Endothelial cell of umbilical vein (primary cell): ENCODE results near the gene B3GALT5. TPM values are rescaled to one million over a fixed set of nuclear protein-coding genes. Genes with fewer than 3 reads are reported as not detected.

Experiments
- BruUV-seq: library from RNA; stranded (reverse); fragments of 400-500 nt; replicated peaks from 2 replicates; lab custom pipeline; 2021; lab: Mats Ljungman, UMichigan
- CTCF ChIA-PET: fragments of 300-600, 350-600 bp; sonication (Branson Sonifier 250); formaldehyde crosslinking; loops from one replicate; lab custom pipeline; 2021; ENCODE audit warnings: antibody characterized with exemption, inconsistent platforms; lab: Charles Lee
- POLR2A ChIA-PET: fragments of 300-600, 350-600 bp; sonication (Branson Sonifier 250); formaldehyde crosslinking; loops from one replicate; lab custom pipeline; 2021; ENCODE audit warnings: antibody characterized with exemption, inconsistent platforms; lab: Charles Lee
- DNase-seq: peaks from one replicate; pipeline ENCODE4 v3.0.0-alpha.2; 2011; ENCODE audit warnings: low read depth, low spot score
- FAIRE-seq: peaks from 2 replicates; lab custom pipeline; 2011; peaks lifted over from hg19 to GRCh38; lab: Jason Lieb, UNC
- H2AFZ ChIP-seq: 2 replicates; pipeline ENCODE4 v1.6.0; 2012; ENCODE audit warnings: low read depth, low read length, control low read depth, inconsistent platforms
- H3K27ac ChIP-seq: 2 replicates; pipeline ENCODE4 v1.5.1; 2011; ENCODE audit warnings: low read depth, mild to moderate bottlenecking, control low read depth, low read length, moderate library complexity; ENCODE audit not compliant: insufficient read depth
- H3K27me3 ChIP-seq, 2 experiments: 2 replicates each; pipeline versions ENCODE4 v1.6.0 to v1.6.1; 2011; ENCODE audit warnings: low read length in 2 of 2, mixed read lengths in 1 of 2; ENCODE audit not compliant: control insufficient read depth in 2 of 2, insufficient read depth in 2 of 2
- H3K36me3 ChIP-seq, 2 experiments: 2 replicates in 1 of 2; 3 replicates in 1 of 2; pipeline ENCODE4 v1.5.1; 2011; ENCODE audit warnings: low read length in 2 of 2, mild to moderate bottlenecking in 1 of 2, moderate library complexity in 1 of 2; ENCODE audit not compliant: control insufficient read depth in 2 of 2, insufficient read depth in 2 of 2; ENCODE audit errors: extremely low read depth in 1 of 2
- H3K4me1 ChIP-seq: 3 replicates; pipeline ENCODE4 v1.5.1; 2011; ENCODE audit warnings: mild to moderate bottlenecking, low read length; ENCODE audit not compliant: control insufficient read depth, insufficient read depth; ENCODE audit errors: extremely low read depth
- H3K4me2 ChIP-seq: 2 replicates; pipeline ENCODE4 v1.6.1; 2011; ENCODE audit warnings: low read length, control low read depth, mixed read lengths; ENCODE audit not compliant: insufficient read depth
- H3K4me3 ChIP-seq, 3 experiments: fragments of 200-600 bp in 1 of 3; sonication (generic), shearing (Covaris generic) in 1 of 3; replicated peaks in 1 of 3; 2 replicates each; pipeline ENCODE4 v1.5.1; 2011 to 2016; ENCODE audit warnings: control low read depth in 3 of 3, low read length in 3 of 3, mild to moderate bottlenecking in 2 of 3, inconsistent platforms in 1 of 3, low read depth in 1 of 3, moderate library complexity in 1 of 3; ENCODE audit not compliant: insufficient read depth in 1 of 3
- H3K79me2 ChIP-seq: 2 replicates; pipeline ENCODE4 v1.6.0; 2012; ENCODE audit warnings: low read length, inconsistent platforms; ENCODE audit not compliant: control insufficient read depth, insufficient read depth
- H3K9ac ChIP-seq: replicated peaks from 2 replicates; pipeline ENCODE3; 2011; ENCODE audit warnings: low read length, control low read depth; ENCODE audit not compliant: insufficient read depth; ENCODE audit errors: extremely low read depth
- H3K9me1 ChIP-seq: replicated peaks from 3 replicates; pipeline ENCODE4 v1.6.0; 2011; ENCODE audit warnings: mild to moderate bottlenecking, low read length; ENCODE audit not compliant: control insufficient read depth, insufficient read depth; ENCODE audit errors: extremely low read depth
- H3K9me3 ChIP-seq: replicated peaks from 2 replicates; pipeline ENCODE4 v1.5.1; 2012; ENCODE audit warnings: low read length, inconsistent platforms; ENCODE audit not compliant: control insufficient read depth, insufficient read depth
- H4K20me1 ChIP-seq: replicated peaks from 2 replicates; pipeline ENCODE3; 2011; ENCODE audit warnings: mild to moderate bottlenecking, low read length; ENCODE audit not compliant: control insufficient read depth, insufficient read depth; ENCODE audit errors: extremely low read depth
- CTCF ChIP-seq, 2 donors: IDR thresholded peaks; 1 replicate in 1 of 2; 2 replicates in 1 of 2; pipeline ENCODE4 v1.5.1; 2011; ENCODE audit warnings: low read length in 2 of 2, mild to moderate bottlenecking in 2 of 2, moderate library complexity in 2 of 2, control low read depth in 1 of 2, inconsistent platforms in 1 of 2, low read depth in 1 of 2; ENCODE audit not compliant: insufficient read depth in 1 of 2; ENCODE audit errors: extremely low read depth in 1 of 2
- EZH2 ChIP-seq: IDR thresholded peaks from 2 replicates; pipeline ENCODE4 v1.6.1; 2012; ENCODE audit warnings: borderline replicate concordance, low read depth, mild to moderate bottlenecking, moderate library complexity, low read length, inconsistent platforms; ENCODE audit not compliant: severe bottlenecking
- FOS ChIP-seq: IDR thresholded peaks from 2 replicates; pipeline ENCODE4 v1.6.1; 2011; ENCODE audit warnings: mild to moderate bottlenecking, low read length, moderate library complexity, borderline replicate concordance; ENCODE audit not compliant: insufficient read depth
- GATA2 ChIP-seq: IDR thresholded peaks from 2 replicates; pipeline ENCODE4 v1.7.0; 2011; ENCODE audit warnings: low read depth, mild to moderate bottlenecking, moderate library complexity, mixed read lengths, low read length; ENCODE audit not compliant: insufficient read length, insufficient read depth
- JUN ChIP-seq: IDR thresholded peaks from 2 replicates; pipeline ENCODE4 v1.6.1; 2011; ENCODE audit warnings: borderline replicate concordance, low read depth; ENCODE audit not compliant: insufficient read length, insufficient read depth
- MAX ChIP-seq: IDR thresholded peaks from 2 replicates; pipeline ENCODE4 v1.6.1; 2011; ENCODE audit not compliant: insufficient read depth, insufficient read length
- MYC ChIP-seq: IDR thresholded peaks from one replicate; pipeline ENCODE4 v1.6.1; 2011; ENCODE audit warnings: mild to moderate bottlenecking, low read depth, low read length
- POLR2A ChIP-seq: IDR thresholded peaks from 2 replicates; pipeline ENCODE4 v1.6.1; 2012; ENCODE audit warnings: low read depth, mild to moderate bottlenecking, control low read depth, low read length
- POLR2AphosphoS5 ChIP-seq: IDR thresholded peaks from 2 replicates; pipeline ENCODE4 v1.6.1; 2012; ENCODE audit warnings: low read depth, mild to moderate bottlenecking, control low read depth, low read length, moderate library complexity; ENCODE audit not compliant: insufficient read depth
- dilution Hi-C: fragments of 300-500 bp; cut with MboI; formaldehyde crosslinking; loops from one replicate; pipeline ENCODE4 v1.15.0; 2019; ENCODE audit warnings: low sequenced_read_pairs; ENCODE audit not compliant: extremely low pct_ligation_motif_present
- intact Hi-C: fragments of 100-400 bp; cut with micrococcal nuclease; formaldehyde crosslinking; loops from one replicate; pipeline ENCODE4 v1.10.0; 2022
- polyA plus RNA-seq, 4 experiments: library from polyadenylated mRNA; depleted of rRNA in 3 of 4; stranded (reverse) in 3 of 4; unstranded in 1 of 4; fragments of >200 nt; gene quantifications; 2 replicates each; pipeline versions ENCODE4 v1.2.1 to v1.2.3, GENCODE V29; 2011 to 2012; ENCODE audit warnings: missing spikeins in 1 of 4
- total RNA-seq: library from RNA; stranded (reverse); gene quantifications from 2 replicates; pipeline ENCODE4 v1.2.3, GENCODE V29; 2021

B3GALT5 gene
- total and polyA plus RNA-seq, 2 donors (not counting 3 experiments of a cell fraction or from before 2014, with no cell fraction given): 0.04 TPM; not detected in 1

- Histone ChIP-seq H3K4me1 (peaks cover 13% of the 10 kb centered on the region), H3K9me1 (no peaks in the 10 kb centered on the region), H3K4me2 (peak overlapping the region; percentile 49), H3K4me3 (no peak overlapping the region), H3K27me3 (no peaks in the 10 kb centered on the region), H3K27ac (no peak overlapping the region), H3K79me2 (no peaks in the 10 kb centered on the region), H3K9ac (no peak overlapping the region), H3K36me3 (no peaks in the 10 kb centered on the region), H3K9me3 (no peaks in the 10 kb centered on the region), H2AFZ (no peak overlapping the region), H4K20me1 (no peaks in the 10 kb centered on the region)
- TF ChIP-seq GATA2: no peak
- no peak for TF ChIP-seq CTCF (IDR thresholded peaks at IDR 0.05; ENCODE audit: extremely low read depth in 1 of 2, insufficient read depth in 1 of 2, low read depth in 1 of 2, low read length in 2 of 2)
- TF ChIP-seq MAX: no peak
- no peak for TF ChIP-seq POLR2AphosphoS5
- TF ChIP-seq POLR2A: no peak
- TF ChIP-seq JUN: no peak
- no peak for TF ChIP-seq FOS
- TF ChIP-seq MYC: no peak
- no peak for TF ChIP-seq EZH2
- DNase-seq (no peak), FAIRE-seq (no peak)
- intact Hi-C loops: no loop called here
- no TSS peak for BruUV-seq
- POLR2A ChIA-PET: no interaction called here
- CTCF ChIA-PET: no interaction called here
- dilution Hi-C loops: no loop called here
These were observed 48.4 kb downstream of the B3GALT5 start for GRCh38 chr21:39661121-39661520.
